ENCODE results near the gene PGF. TPM values are rescaled to one million over a fixed set of nuclear protein-coding genes. Genes with fewer than 3 reads are reported as not detected.

Gene PGF
- polyA plus RNA-seq, 3 donors = 0.03 TPM; not detected in 2

DNA sequence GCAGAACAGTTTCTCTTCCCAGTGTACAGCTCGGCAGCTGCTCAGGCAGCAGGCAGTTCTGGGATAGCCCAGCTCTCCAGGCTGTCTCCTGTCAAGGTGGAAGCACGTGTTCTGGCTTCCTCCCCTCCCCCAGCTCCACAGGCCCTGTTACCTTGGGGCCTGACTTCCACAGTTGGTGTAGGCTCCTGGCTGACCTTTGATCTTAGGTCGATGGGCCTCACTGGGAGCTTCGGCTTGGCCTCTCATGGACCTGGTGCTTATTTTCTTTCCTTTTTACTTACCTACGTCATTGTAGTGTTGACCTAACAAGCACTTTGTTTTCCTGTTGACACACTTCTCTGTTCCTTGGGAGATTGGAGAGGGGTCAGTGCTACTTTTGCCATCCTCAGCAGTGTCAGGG lies 56.7 kb downstream of the PGF start:
- intact Hi-C loops (cut with micrococcal nuclease) = no loop called here
- peaks cover 94 to 98% of the 10 kb centered on the region in 2 donors for H3K36me3 Mint-ChIP-seq
- Histone ChIP-seq H2AFZ (ENCODE audit: insufficient read depth, low read depth, low read length, poor library complexity, severe bottlenecking) (no peak overlapping the region), H3K9ac (ENCODE audit: insufficient read depth, low read length, poor library complexity, severe bottlenecking) (no peak overlapping the region), H3K4me2 (replicated peaks; ENCODE audit: extremely low read depth, low read length, poor library complexity, severe bottlenecking) (no peak overlapping the region), H3K79me2 (ENCODE audit: insufficient read depth, low read length) (peaks cover 8% of the 10 kb centered on the region), H3K36me3 (replicated peaks in 1 of 2; ENCODE audit: control insufficient read depth in 1 of 2, insufficient read depth in 2 of 2, low read length in 2 of 2) (peaks cover 95 to 98% of the 10 kb centered on the region in 2 donors), H3K27ac (ENCODE audit: low read depth in 1 of 2, low read length in 2 of 2) (no peak overlapping the region), H3K4me1 (ENCODE audit: control insufficient read depth in 1 of 2, insufficient read depth in 2 of 2, low read length in 2 of 2) (peaks cover 8% of the 10 kb centered on the region in 2 donors), H3K27me3 (ENCODE audit: control insufficient read depth in 2 of 2, insufficient read depth in 2 of 2, low read length in 2 of 2) (no peaks in the 10 kb centered on the region), H4K20me1 (ENCODE audit: insufficient read depth, low read length) (peaks cover 25% of the 10 kb centered on the region), H3K9me3 (replicated peaks in 1 of 2; ENCODE audit: control insufficient read depth in 1 of 2, insufficient read depth in 1 of 2, low read length in 2 of 2) (no peaks in the 10 kb centered on the region), H3K4me3 (replicated peaks in 1 of 3; ENCODE audit: low read depth in 2 of 3, low read length in 3 of 3) (no peak overlapping the region)
- no peak for TF ChIP-seq CTCF (IDR thresholded peaks at IDR 0.05)
- H3K9me3 Mint-ChIP-seq = no peaks in the 10 kb centered on the region
- H3K4me3 Mint-ChIP-seq = no peak overlapping the region
- peak overlapping the region in 2 of 7 donors; percentile 46 to 51 for H3K27ac Mint-ChIP-seq
- no peak for DNase-seq
- peaks cover 0 to 1% (median 0%) of the 10 kb centered on the region in 3 donors for H3K27me3 Mint-ChIP-seq (ENCODE audit: low read depth in 3 of 3)
- 100% methylated on average over 3 of the region's 5 CpGs for WGBS (ENCODE audit: insufficient coverage)
- peaks cover 7% of the 10 kb centered on the region for H3K4me1 Mint-ChIP-seq

DNA sequence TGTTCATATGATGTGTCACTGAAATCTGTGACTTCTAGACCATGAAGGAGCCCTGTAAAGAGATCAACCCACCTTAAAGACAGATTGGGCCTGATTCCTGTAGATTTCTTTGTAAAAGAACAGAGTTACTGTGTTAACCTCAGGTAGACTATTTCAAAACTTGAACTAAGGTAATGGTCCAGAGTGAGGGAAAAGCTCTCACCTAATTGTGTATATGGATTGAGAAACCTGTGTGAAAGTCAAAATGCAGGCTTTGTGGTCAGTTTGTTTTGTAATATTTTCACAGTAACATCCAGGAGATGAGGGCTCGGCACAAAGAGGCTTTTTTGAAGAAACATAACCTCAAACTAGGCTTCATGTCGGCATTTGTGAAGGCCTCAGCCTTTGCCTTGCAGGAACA lies 57.3 kb downstream of the PGF start:
- intact Hi-C loops (cut with micrococcal nuclease) = no loop called here
- peaks cover 13% of the 10 kb centered on the region for H3K4me1 Mint-ChIP-seq
- H3K27ac ChIP-seq (ENCODE audit: low read depth in 1 of 2, low read length in 2 of 2) = no peak overlapping the region
- H3K27me3 ChIP-seq (ENCODE audit: control insufficient read depth in 2 of 2, insufficient read depth in 2 of 2, low read length in 2 of 2) = no peaks in the 10 kb centered on the region
- no CpG with 5 or more reads among the region's 2 CpGs for WGBS (ENCODE audit: insufficient coverage)
- H3K36me3 Mint-ChIP-seq = peaks cover 94 to 99% of the 10 kb centered on the region in 2 donors
- no peak overlapping the region for H3K9ac ChIP-seq (ENCODE audit: insufficient read depth, low read length, poor library complexity, severe bottlenecking)
- H3K9me3 ChIP-seq (replicated peaks in 1 of 2; ENCODE audit: control insufficient read depth in 1 of 2, insufficient read depth in 1 of 2, low read length in 2 of 2) = no peaks in the 10 kb centered on the region
- H3K27me3 Mint-ChIP-seq (ENCODE audit: low read depth in 3 of 3) = peaks cover 0 to 3% (median 1%) of the 10 kb centered on the region in 3 donors
- no peak overlapping the region for H3K27ac Mint-ChIP-seq
- H3K79me2 ChIP-seq (ENCODE audit: insufficient read depth, low read length) = peaks cover 8% of the 10 kb centered on the region
- H3K4me3 Mint-ChIP-seq = no peak overlapping the region
- H3K4me2 ChIP-seq (replicated peaks; ENCODE audit: extremely low read depth, low read length, poor library complexity, severe bottlenecking) = no peak overlapping the region
- TF ChIP-seq CTCF (IDR thresholded peaks at IDR 0.05) = no peak
- no peak for DNase-seq
- H2AFZ ChIP-seq (ENCODE audit: insufficient read depth, low read depth, low read length, poor library complexity, severe bottlenecking) = no peak overlapping the region
- H3K4me3 ChIP-seq (replicated peaks in 1 of 3; ENCODE audit: low read depth in 2 of 3, low read length in 3 of 3) = no peak overlapping the region
- H3K9me3 Mint-ChIP-seq = no peaks in the 10 kb centered on the region
- peaks cover 31% of the 10 kb centered on the region for H4K20me1 ChIP-seq (ENCODE audit: insufficient read depth, low read length)
- peaks cover 96 to 99% of the 10 kb centered on the region in 2 donors for H3K36me3 ChIP-seq (replicated peaks in 1 of 2; ENCODE audit: control insufficient read depth in 1 of 2, insufficient read depth in 2 of 2, low read length in 2 of 2)
- peaks cover 14% of the 10 kb centered on the region in 2 donors for H3K4me1 ChIP-seq (ENCODE audit: control insufficient read depth in 1 of 2, insufficient read depth in 2 of 2, low read length in 2 of 2)
